Measurements from ENCODE around the gene MRPS27.
A peak's percentile ranks its signal among the peaks of the same experiment; 100 is the strongest.
"Not testable (repeated sequence)": the region's sequence is repeated elsewhere in the genome, so short reads cannot be mapped to it uniquely, and the experiment has no call there.

MRPS27 gene

GRCh38 chr5:72202331-72202825 is 117.7 kb downstream of the MRPS27 start:
- DNase-seq (ENCODE audit: low read depth) = no peak

DNA sequence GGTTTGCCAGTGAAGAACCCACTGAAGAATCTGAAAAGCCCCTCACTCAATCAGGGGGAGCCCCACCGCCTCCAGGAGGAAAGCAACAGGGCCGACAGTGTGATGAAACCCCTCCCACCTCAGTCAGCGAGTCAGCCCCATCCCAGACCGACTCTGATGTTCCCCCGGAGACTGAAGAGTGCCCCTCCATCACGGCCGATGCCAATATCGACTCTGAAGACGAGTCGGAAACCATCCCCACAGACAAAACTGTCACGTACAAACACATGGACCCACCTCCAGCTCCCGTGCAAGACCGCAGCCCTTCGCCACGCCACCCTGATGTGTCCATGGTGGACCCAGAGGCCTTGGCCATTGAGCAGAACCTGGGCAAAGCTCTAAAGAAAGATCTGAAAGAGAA is 120.4 kb downstream of the MRPS27 start:
- no peak for DNase-seq (ENCODE audit: low read depth)

DNA sequence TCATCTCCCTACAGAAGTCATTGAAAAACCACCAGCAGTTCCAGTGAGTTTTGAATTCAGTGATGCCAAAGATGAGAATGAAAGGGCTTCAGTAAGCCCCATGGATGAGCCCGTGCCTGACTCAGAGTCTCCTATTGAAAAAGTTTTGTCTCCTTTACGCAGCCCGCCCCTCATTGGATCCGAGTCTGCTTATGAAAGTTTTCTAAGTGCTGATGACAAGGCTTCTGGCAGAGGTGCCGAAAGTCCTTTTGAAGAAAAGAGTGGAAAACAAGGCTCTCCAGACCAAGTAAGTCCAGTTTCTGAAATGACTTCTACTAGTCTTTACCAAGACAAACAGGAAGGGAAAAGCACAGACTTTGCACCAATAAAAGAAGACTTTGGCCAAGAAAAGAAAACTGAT is 122.6 kb downstream of the MRPS27 start:
- DNase-seq (ENCODE audit: low read depth) = no peak

DNA sequence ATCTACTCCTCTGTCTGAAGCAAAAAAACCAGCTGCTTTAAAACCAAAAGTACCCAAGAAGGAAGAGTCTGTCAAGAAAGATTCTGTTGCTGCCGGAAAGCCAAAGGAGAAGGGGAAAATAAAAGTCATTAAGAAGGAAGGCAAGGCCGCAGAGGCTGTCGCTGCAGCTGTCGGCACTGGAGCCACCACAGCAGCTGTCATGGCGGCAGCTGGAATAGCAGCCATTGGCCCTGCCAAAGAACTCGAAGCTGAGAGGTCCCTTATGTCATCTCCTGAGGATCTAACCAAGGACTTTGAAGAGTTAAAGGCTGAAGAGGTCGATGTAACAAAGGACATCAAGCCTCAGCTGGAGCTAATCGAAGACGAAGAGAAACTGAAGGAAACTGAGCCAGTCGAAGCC is 124.5 kb downstream of the MRPS27 start:
- no peak for DNase-seq (ENCODE audit: low read depth)

- DNase-seq (ENCODE audit: low read depth) = peak; percentile 8
Measured at GRCh38 chr5:72194846-72195245, 125.2 kb downstream of the MRPS27 start.

GRCh38 chr5:72191404-72191803 is 128.6 kb downstream of the MRPS27 start:
- no peak for DNase-seq (ENCODE audit: low read depth)

GRCh38 chr5:72189146-72189545 is 130.9 kb downstream of the MRPS27 start:
- no peak for DNase-seq (ENCODE audit: low read depth)

- DNase-seq (ENCODE audit: low read depth) = no peak
Measured at GRCh38 chr5:72188166-72188565, 131.9 kb downstream of the MRPS27 start.

- DNase-seq (ENCODE audit: low read depth) = no peak
Measured at GRCh38 chr5:72187388-72188075, 132.5 kb downstream of the MRPS27 start.

DNA sequence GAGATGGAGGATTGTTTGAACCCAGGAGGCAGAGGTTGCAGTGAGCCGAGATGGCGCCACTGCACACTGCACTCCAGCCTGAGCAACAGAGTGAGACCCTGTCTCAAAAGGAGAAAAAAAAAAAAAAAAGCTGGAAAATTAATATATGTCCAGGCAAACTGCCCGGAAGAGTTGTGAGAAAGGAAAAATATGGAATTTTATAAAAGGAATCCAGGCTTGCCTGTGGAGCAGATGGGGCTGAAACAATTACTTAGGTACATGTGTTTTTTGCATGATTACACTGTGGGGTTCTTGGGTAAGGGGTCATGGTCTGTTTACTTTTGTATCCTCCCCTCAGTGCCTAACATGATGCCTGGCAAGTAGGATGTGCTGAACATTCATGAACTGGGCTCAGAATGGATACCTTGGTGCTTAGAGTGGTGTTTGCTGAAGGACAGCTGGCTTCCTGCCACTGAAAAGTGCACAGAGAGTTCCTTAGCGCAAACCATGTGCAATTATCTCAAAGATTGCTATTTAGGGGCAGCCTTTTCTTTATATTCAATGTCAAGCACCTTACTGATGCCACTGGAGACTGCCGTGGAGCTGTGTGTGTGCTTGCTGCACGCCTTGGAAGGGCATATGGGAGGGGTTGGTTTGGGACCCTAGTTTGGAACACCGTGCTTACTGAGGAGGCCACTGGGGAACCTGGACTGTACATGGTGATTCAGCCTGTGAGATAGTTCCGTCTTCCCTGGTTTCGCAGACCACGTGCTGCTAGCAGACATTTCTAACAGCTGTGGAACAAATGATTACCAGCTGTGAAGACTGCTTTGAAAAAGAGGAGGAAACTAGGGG is 134.3 kb downstream of the MRPS27 start:
- DNase-seq (ENCODE audit: low read depth) = no peak

- no peak for DNase-seq (ENCODE audit: low read depth)
Measured at GRCh38 chr5:72184408-72184807, 135.6 kb downstream of the MRPS27 start.

DNA sequence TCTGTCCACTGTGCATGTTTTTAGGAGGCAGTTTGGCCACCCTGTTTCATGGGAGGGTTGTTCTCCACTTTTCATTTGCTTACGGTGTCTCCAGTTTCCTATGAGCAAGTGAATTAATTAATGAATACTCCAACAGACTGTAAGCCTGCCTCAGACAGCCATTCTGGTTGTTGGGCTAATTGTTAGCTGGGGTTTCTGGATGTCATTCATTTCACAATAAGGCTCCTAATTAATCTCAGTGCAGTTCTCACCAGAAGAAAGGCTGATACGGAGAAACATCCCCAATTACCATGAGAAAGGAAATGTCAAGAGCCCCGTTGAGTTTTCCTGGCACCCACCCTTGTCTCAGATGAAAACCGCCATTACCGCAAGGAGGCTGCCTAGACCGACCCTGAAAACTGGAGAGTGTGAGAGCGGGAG is 136.9 kb downstream of the MRPS27 start:
- no peak for DNase-seq (ENCODE audit: low read depth)

DNA sequence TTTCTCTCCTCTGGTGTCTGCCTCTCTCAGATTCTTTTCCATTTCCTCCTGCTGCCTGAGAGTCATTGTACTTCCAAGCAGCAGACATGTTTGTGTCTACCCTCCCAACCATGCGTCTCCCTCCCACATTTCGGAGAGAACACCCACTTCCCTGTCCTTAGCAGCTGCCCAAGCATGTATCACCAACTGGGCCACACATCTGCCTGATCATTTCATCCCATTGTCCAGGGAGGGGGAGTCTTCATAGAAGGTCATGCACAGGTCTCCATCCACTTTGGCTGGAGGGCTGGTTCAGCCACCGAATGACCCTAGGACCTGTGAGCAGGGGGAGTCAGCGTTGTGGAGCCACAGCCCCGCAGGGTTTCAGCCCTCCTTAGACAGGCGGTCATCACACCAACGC is 137.4 kb downstream of the MRPS27 start:
- DNase-seq (ENCODE audit: low read depth) = no peak

DNA sequence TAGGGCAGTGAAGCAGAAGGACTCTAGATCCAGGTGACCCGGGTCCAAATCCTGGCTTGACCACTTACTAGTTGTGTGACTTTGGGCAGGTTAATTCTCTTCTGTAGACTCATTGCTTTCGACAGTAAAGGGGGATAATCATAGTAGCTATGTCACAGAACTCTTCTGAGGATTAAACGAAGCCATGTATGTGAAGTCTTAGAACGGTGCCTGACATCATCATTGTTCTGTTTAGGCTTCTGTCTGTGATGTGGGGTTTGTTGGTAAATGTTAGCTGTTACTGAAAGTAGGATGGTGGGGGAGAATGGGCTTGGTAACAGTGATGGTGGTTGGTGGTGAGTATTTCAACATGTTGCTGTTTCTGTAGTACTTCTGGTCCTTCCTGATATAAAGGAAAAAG is 139.1 kb downstream of the MRPS27 start:
- no peak for DNase-seq (ENCODE audit: low read depth)

GRCh38 chr5:72179816-72180440 is 140.1 kb downstream of the MRPS27 start:
- DNase-seq (ENCODE audit: low read depth) = no peak

DNA sequence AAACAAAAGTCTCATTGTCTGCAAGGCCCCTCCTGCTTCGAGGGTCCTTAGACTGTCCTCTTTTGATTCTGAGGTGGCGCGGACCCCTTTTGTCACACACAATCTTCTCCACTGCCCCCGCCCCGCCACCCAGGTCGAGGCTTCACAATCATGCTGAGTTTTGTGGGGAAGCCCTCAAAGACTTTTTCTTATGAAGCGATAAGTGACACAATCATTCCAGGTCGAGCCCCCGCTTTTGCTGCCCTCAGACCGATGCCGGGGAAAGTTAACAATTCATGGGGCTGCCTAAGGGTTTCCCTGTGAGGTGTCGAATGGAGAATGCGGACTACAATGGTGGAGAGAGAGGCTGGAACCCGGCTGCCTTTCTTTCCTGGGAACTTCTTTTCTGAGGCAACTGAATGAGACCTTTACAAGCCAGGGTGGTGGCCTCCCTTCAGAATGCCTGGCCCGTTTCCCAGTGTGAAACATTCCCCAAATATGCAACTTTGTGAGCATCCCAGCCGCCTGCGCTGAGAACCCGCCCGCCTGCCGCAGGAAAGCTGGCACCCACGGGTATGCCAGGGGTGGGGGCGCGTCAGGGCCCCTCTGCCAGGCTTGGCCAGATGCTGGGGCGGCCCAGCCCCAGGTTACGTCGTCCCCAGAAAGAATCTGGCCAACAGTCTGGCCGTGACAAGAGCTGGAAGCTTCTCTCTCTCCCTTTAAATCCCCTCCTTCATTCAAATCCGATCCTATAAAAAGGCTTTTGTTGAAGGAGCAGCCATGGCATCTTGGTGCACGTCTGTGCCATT is 140.8 kb downstream of the MRPS27 start:
- no peak for DNase-seq (ENCODE audit: low read depth)

- DNase-seq (ENCODE audit: low read depth) = no peak
Measured at GRCh38 chr5:72177538-72177937, 142.5 kb downstream of the MRPS27 start.

GRCh38 chr5:72172786-72173185 is 147.3 kb downstream of the MRPS27 start:
- no peak for DNase-seq (ENCODE audit: low read depth)

DNA sequence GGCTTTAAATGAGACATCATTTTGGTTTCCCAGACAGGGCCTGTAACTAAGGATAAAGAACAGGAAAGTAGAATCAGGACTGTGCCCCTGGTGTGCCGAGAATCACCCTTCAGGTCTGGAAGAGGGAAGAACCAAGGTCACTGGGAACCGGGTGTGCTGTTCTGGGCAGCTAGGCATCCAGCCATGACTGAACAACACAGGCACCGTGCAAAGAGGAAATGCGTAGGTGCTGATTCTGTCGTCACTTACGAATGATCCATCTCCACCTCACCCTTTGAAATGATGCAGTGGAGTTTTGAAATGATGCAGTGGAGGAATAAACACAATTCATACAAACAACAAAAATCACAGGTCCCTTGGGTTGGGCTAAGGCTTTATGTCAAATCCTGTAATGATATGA is 148.4 kb downstream of the MRPS27 start:
- DNase-seq (ENCODE audit: low read depth) = no peak

GRCh38 chr5:72171181-72171580 is 148.9 kb downstream of the MRPS27 start:
- DNase-seq (ENCODE audit: low read depth) = not testable (repeated sequence)

- no peak for DNase-seq (ENCODE audit: low read depth)
Measured at GRCh38 chr5:72170101-72170500, 149.9 kb downstream of the MRPS27 start.

Data from activated T-cell treated with anti-CD3 and anti-CD28 coated beads for 24 hours (primary cell).